ENCODE measurements around the gene SHH. TPM values are rescaled to one million over a fixed set of nuclear protein-coding genes. Genes with fewer than 3 reads are reported as not detected.

The SHH gene
- polyA plus RNA-seq, 1 donor, result 7.5 TPM

- Histone ChIP-seq H3K4me3 (ENCODE audit: low read length) (no peak overlapping the region), H3K27ac (ENCODE audit: low read length) (no peak overlapping the region), H3K27me3 (ENCODE audit: control insufficient read depth, insufficient read depth, low read length) (peaks cover under 1% of the 10 kb centered on the region), H3K4me1 (ENCODE audit: control insufficient read depth, insufficient read depth, low read length) (peaks cover 4% of the 10 kb centered on the region), H3K36me3 (ENCODE audit: control insufficient read depth, insufficient read depth, low read length) (peaks cover 56% of the 10 kb centered on the region), H3K9me3 (ENCODE audit: control insufficient read depth, low read depth, low read length) (no peaks in the 10 kb centered on the region)
- DNase-seq, result no peak
- no CpG with 5 or more reads among the region's 20 CpGs for WGBS (ENCODE audit: insufficient coverage, low lambda C conversion rate)
Measured at GRCh38 chr7:155781433-155781832, 30.8 kb downstream of the SHH start.

- peaks cover 4% of the 10 kb centered on the region for H3K4me1 ChIP-seq (ENCODE audit: control insufficient read depth, insufficient read depth, low read length)
- H3K4me3 ChIP-seq (ENCODE audit: low read length), result no peak overlapping the region
- DNase-seq, result no peak
- no peaks in the 10 kb centered on the region for H3K27me3 ChIP-seq (ENCODE audit: control insufficient read depth, insufficient read depth, low read length)
- 100% methylated on average over 5 of the region's 24 CpGs for WGBS (ENCODE audit: insufficient coverage, low lambda C conversion rate)
- H3K9me3 ChIP-seq (ENCODE audit: control insufficient read depth, low read depth, low read length), result no peaks in the 10 kb centered on the region
- peaks cover 61% of the 10 kb centered on the region for H3K36me3 ChIP-seq (ENCODE audit: control insufficient read depth, insufficient read depth, low read length)
- no peak overlapping the region for H3K27ac ChIP-seq (ENCODE audit: low read length)
Measured at GRCh38 chr7:155780884-155781283, 31.4 kb downstream of the SHH start.

- Histone ChIP-seq H3K9me3 (ENCODE audit: control insufficient read depth, low read depth, low read length) (no peaks in the 10 kb centered on the region), H3K36me3 (ENCODE audit: control insufficient read depth, insufficient read depth, low read length) (peaks cover 78% of the 10 kb centered on the region), H3K27me3 (ENCODE audit: control insufficient read depth, insufficient read depth, low read length) (no peaks in the 10 kb centered on the region), H3K27ac (ENCODE audit: low read length) (no peak overlapping the region), H3K4me3 (ENCODE audit: low read length) (no peak overlapping the region), H3K4me1 (ENCODE audit: control insufficient read depth, insufficient read depth, low read length) (peaks cover 4% of the 10 kb centered on the region)
- DNase-seq, result no peak
- no CpG with 5 or more reads among the region's 6 CpGs for WGBS (ENCODE audit: insufficient coverage, low lambda C conversion rate)
Measured at GRCh38 chr7:155778349-155778748, 33.9 kb downstream of the SHH start.

- Histone ChIP-seq H3K36me3 (ENCODE audit: control insufficient read depth, insufficient read depth, low read length) (peaks cover 79% of the 10 kb centered on the region), H3K27me3 (ENCODE audit: control insufficient read depth, insufficient read depth, low read length) (no peaks in the 10 kb centered on the region), H3K9me3 (ENCODE audit: control insufficient read depth, low read depth, low read length) (no peaks in the 10 kb centered on the region), H3K27ac (ENCODE audit: low read length) (no peak overlapping the region), H3K4me3 (ENCODE audit: low read length) (no peak overlapping the region), H3K4me1 (ENCODE audit: control insufficient read depth, insufficient read depth, low read length) (peaks cover 4% of the 10 kb centered on the region)
- DNase-seq, result no peak
- no CpG with 5 or more reads among the region's 8 CpGs for WGBS (ENCODE audit: insufficient coverage, low lambda C conversion rate)
Measured at GRCh38 chr7:155776606-155777005, 35.7 kb downstream of the SHH start.

- H3K4me3 ChIP-seq (ENCODE audit: low read length), result no peak overlapping the region
- H3K27ac ChIP-seq (ENCODE audit: low read length), result no peak overlapping the region
- no CpG with 5 or more reads among the region's 7 CpGs for WGBS (ENCODE audit: insufficient coverage, low lambda C conversion rate)
- DNase-seq, result no peak
- H3K36me3 ChIP-seq (ENCODE audit: control insufficient read depth, insufficient read depth, low read length), result peaks cover 78% of the 10 kb centered on the region
- no peaks in the 10 kb centered on the region for H3K27me3 ChIP-seq (ENCODE audit: control insufficient read depth, insufficient read depth, low read length)
- peaks cover 4% of the 10 kb centered on the region for H3K4me1 ChIP-seq (ENCODE audit: control insufficient read depth, insufficient read depth, low read length)
- H3K9me3 ChIP-seq (ENCODE audit: control insufficient read depth, low read depth, low read length), result no peaks in the 10 kb centered on the region
Measured at GRCh38 chr7:155775691-155776090, 36.6 kb downstream of the SHH start.

GRCh38 chr7:155774947-155775346 is 37.3 kb downstream of the SHH start:
- WGBS (ENCODE audit: insufficient coverage, low lambda C conversion rate), result no CpG with 5 or more reads among the region's 14 CpGs
- no peak for DNase-seq
- Histone ChIP-seq H3K27me3 (ENCODE audit: control insufficient read depth, insufficient read depth, low read length) (no peaks in the 10 kb centered on the region), H3K4me1 (ENCODE audit: control insufficient read depth, insufficient read depth, low read length) (peaks cover 4% of the 10 kb centered on the region), H3K36me3 (ENCODE audit: control insufficient read depth, insufficient read depth, low read length) (peaks cover 78% of the 10 kb centered on the region), H3K27ac (ENCODE audit: low read length) (no peak overlapping the region), H3K4me3 (ENCODE audit: low read length) (no peak overlapping the region), H3K9me3 (ENCODE audit: control insufficient read depth, low read depth, low read length) (no peaks in the 10 kb centered on the region)

GRCh38 chr7:155773531-155773930 is 38.7 kb downstream of the SHH start:
- no CpG with 5 or more reads among the region's 4 CpGs for WGBS (ENCODE audit: insufficient coverage, low lambda C conversion rate)
- H3K9me3 ChIP-seq (ENCODE audit: control insufficient read depth, low read depth, low read length), result no peaks in the 10 kb centered on the region
- H3K4me1 ChIP-seq (ENCODE audit: control insufficient read depth, insufficient read depth, low read length), result peaks cover 4% of the 10 kb centered on the region
- H3K4me3 ChIP-seq (ENCODE audit: low read length), result no peak overlapping the region
- no peak for DNase-seq
- H3K27ac ChIP-seq (ENCODE audit: low read length), result no peak overlapping the region
- no peaks in the 10 kb centered on the region for H3K27me3 ChIP-seq (ENCODE audit: control insufficient read depth, insufficient read depth, low read length)
- H3K36me3 ChIP-seq (ENCODE audit: control insufficient read depth, insufficient read depth, low read length), result peaks cover 85% of the 10 kb centered on the region

- no peak overlapping the region for H3K4me3 ChIP-seq (ENCODE audit: low read length)
- WGBS (ENCODE audit: insufficient coverage, low lambda C conversion rate), result 40% methylated on average over 1 of the region's 6 CpGs
- H3K36me3 ChIP-seq (ENCODE audit: control insufficient read depth, insufficient read depth, low read length), result peaks cover 81% of the 10 kb centered on the region
- H3K4me1 ChIP-seq (ENCODE audit: control insufficient read depth, insufficient read depth, low read length), result no peaks in the 10 kb centered on the region
- no peak overlapping the region for H3K27ac ChIP-seq (ENCODE audit: low read length)
- H3K9me3 ChIP-seq (ENCODE audit: control insufficient read depth, low read depth, low read length), result no peaks in the 10 kb centered on the region
- H3K27me3 ChIP-seq (ENCODE audit: control insufficient read depth, insufficient read depth, low read length), result no peaks in the 10 kb centered on the region
- DNase-seq, result no peak
Measured at GRCh38 chr7:155770241-155770640, 42.0 kb downstream of the SHH start.

GRCh38 chr7:155769701-155770100 is 42.6 kb downstream of the SHH start:
- Histone ChIP-seq H3K9me3 (ENCODE audit: control insufficient read depth, low read depth, low read length) (no peaks in the 10 kb centered on the region), H3K4me1 (ENCODE audit: control insufficient read depth, insufficient read depth, low read length) (no peaks in the 10 kb centered on the region), H3K27me3 (ENCODE audit: control insufficient read depth, insufficient read depth, low read length) (no peaks in the 10 kb centered on the region), H3K4me3 (ENCODE audit: low read length) (no peak overlapping the region), H3K36me3 (ENCODE audit: control insufficient read depth, insufficient read depth, low read length) (peaks cover 81% of the 10 kb centered on the region), H3K27ac (ENCODE audit: low read length) (no peak overlapping the region)
- WGBS (ENCODE audit: insufficient coverage, low lambda C conversion rate), result 100% methylated on average over 2 of the region's 6 CpGs
- DNase-seq, result no peak

- no peaks in the 10 kb centered on the region for H3K9me3 ChIP-seq (ENCODE audit: control insufficient read depth, low read depth, low read length)
- no peak for DNase-seq
- 73% methylated on average over 2 of the region's 12 CpGs for WGBS (ENCODE audit: insufficient coverage, low lambda C conversion rate)
- H3K27me3 ChIP-seq (ENCODE audit: control insufficient read depth, insufficient read depth, low read length), result no peaks in the 10 kb centered on the region
- peaks cover 82% of the 10 kb centered on the region for H3K36me3 ChIP-seq (ENCODE audit: control insufficient read depth, insufficient read depth, low read length)
- no peak overlapping the region for H3K4me3 ChIP-seq (ENCODE audit: low read length)
- no peaks in the 10 kb centered on the region for H3K4me1 ChIP-seq (ENCODE audit: control insufficient read depth, insufficient read depth, low read length)
- H3K27ac ChIP-seq (ENCODE audit: low read length), result no peak overlapping the region
Measured at GRCh38 chr7:155766966-155767916, 45.0 kb downstream of the SHH start.

GRCh38 chr7:155766386-155766785 is 45.9 kb downstream of the SHH start:
- Histone ChIP-seq H3K4me1 (ENCODE audit: control insufficient read depth, insufficient read depth, low read length) (no peaks in the 10 kb centered on the region), H3K27me3 (ENCODE audit: control insufficient read depth, insufficient read depth, low read length) (no peaks in the 10 kb centered on the region), H3K4me3 (ENCODE audit: low read length) (no peak overlapping the region), H3K27ac (ENCODE audit: low read length) (no peak overlapping the region), H3K36me3 (ENCODE audit: control insufficient read depth, insufficient read depth, low read length) (peaks cover 76% of the 10 kb centered on the region), H3K9me3 (ENCODE audit: control insufficient read depth, low read depth, low read length) (no peaks in the 10 kb centered on the region)
- 100% methylated on average over 1 of the region's 12 CpGs for WGBS (ENCODE audit: insufficient coverage, low lambda C conversion rate)
- DNase-seq, result no peak
